ENCODE results near the gene NAA38.
"Not testable (repeated sequence)": the region's sequence is repeated elsewhere in the genome, so short reads cannot be mapped to it uniquely, and the experiment has no call there.

Gene NAA38

DNA sequence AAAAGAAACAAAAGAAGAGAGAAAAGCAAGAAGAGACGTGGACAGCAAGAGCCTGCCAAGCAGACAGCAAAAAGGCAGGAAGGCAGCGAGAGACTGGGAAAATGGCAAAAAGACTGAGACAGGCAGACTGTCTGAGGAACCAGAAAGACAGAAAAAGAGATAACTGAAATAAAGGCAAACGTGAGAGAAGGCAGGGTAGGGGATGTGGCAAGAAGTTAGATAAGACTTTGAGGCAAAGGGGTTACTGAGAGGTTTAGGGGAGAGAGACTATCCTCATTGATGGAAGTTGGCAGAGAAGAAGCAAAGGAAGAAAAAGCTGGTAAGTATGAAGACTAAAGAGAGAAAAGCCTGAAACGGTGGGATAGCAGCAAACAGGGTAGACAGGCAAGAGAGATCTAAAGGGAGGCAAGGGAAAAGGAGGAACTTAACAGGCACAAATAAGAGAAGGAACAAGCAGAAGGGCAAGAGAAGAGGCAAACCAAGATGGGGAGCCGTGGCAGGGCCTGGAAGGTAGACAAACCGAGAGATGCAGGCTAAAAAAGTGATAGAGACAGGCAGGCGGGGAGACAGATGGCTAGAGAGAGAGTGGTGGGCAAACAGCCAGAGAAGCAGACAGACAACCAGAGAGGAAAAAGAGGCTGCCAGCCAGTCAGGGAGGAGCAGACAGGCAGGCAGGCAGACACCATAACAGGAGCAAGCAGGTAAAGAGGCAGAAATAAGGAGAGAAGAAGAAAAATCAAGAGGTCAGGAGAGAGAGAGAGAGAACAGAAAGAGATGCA lies 24.1 kb upstream of the NAA38 start:
- peak; percentile 36 to 87 for DNase-seq

DNA sequence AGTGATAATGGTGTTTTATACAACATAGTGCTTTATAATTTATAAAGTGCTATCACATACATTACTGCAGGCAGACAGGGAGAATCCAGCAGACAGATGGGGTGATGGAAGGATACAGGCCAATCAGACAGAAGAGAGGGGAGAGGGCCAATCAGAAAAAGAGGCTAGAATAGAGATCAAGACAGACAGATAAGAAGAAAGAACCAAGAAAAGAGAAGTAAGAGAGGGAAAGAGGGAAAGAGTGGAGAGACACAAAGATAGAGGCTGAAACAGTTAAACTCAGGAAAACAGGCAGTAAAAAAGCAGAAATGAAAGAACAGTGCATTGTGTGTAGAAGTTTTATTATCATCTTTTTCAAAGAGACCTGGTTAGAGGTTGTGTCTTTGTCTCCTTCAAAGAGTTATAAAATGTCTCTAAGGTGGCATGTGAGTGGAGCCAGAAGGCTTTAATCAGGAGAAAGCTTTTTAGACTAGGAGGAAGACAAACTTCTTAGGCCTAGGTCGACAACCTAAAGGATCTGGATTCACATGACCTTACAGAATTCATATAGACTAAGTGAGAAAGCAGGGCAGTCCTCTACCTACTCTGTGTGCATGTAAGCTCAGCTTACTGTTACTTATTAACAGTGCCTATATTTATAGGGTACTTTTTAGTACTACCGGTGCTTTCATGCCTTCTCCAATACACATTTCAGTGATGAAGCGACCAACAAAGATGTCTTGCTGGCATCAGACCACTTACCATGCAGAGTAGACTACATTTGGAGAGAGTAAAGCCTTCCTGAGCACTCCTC lies 22.9 kb upstream of the NAA38 start:
- DNase-seq: no peak

DNA sequence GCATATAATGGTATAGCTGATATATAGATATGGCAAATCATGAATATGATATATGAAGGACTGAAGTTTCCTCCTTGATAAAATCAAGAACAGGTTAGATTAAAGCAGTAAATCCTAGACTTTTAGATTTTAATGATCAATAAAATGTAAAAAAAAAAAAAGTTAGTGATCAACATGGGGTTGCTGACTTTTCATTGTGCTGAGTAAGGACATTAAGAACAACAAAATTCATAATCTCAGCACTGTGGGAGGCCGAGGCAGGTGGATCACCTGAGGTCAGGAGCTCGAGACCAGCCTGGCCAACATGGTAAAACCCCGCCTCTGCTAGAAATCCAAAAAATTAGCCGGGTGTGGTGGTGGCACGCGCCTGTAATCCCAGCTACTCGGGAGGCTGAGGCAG lies 20.9 kb upstream of the NAA38 start:
- DNase-seq: no peak

DNA sequence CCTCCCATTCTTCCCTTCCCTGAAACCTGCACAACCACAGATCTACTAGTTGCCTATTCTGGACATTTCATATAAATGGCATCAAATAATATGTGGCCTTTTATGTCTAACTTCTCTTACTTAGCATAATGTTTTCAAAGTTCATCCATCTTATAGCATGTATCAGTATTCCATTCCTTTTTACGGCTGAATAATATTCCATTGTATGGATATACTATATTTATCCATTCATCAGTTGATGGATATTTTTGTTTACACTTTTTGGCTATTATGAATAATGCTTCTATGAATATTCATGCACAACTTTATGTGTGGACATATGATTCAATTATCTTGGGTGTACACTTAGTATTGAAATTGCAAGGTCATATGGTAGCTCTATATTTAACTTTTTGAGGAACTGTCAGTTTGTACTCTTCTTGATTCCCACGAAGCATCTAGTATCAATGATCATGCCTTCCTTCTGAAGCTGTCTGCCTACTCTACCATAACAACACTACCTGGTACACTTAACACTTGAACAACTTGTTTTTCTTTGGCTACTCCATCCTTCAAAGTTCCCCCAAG lies 18.5 kb upstream of the NAA38 start:
- no peak for DNase-seq

DNA sequence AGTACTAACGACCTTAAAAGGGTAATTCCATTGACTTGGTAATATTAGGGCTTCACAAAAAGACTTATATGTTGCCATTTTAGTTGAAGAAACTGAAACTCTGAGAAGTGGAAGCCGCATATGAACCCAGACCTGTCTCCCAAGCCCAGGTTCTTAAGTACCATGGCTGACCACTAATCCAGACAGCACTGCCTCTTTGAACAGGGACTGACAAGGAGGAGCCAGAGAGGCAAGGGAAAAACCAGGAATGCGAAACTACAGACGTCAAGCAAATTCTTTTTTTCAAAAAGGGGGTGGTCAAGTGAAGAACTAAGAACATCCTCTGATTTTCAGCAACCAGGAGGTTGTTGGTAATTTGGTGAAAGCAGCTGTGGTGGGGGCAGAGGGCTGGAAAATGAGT lies 15.7 kb upstream of the NAA38 start:
- DNase-seq: no peak

DNA sequence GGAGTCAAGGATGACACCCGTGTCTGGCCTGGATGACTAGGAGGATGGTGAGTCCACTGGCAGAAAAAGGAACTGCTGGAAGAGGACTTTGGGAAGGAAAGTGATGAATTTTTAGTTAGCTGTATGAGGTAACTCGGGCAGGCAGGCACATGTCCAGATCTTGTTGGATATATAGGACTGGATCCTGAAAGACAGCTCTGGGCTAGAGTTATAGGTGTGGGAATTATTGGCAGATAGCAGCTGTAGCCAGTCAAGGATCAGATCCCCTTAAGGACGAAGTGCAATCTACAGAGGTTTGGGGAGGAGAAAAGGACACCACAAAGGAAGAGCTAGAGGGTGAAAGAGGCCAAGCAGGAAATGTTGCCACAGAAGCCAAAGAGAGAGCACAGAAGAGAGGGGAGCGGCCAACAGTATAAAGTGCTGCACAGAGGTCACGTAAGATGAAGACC lies 10.5 kb upstream of the NAA38 start:
- no peak for DNase-seq

DNA sequence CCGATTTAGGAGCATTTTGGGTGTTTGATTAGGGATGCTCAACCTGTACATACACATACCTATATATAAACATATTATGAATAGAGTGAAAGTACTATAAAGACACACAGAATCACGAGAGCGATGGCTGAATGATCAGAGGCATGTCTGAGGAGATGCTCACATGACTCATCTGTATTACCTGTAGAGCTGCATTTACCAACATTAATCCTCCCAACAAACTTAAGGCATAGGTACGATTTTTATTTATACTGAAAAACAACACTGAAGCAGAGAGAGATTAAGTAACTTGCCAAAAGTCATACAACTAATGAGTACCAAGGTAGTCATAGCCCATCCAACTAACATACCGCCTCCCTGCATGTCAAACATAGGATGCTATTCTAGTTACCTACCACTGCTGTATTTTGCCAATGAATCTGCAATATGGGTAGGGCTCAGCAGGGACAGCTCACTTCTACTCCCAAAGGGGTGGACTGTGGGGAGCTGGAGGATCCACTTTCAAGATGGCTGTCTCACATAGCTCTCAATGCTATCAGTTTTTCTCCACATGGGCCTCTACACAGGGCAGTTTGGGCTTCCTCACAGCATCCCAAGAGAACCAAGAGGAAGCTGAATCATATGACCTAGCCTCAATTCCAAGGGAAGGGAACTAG lies 7.8 kb upstream of the NAA38 start:
- DNase-seq: no peak

DNA sequence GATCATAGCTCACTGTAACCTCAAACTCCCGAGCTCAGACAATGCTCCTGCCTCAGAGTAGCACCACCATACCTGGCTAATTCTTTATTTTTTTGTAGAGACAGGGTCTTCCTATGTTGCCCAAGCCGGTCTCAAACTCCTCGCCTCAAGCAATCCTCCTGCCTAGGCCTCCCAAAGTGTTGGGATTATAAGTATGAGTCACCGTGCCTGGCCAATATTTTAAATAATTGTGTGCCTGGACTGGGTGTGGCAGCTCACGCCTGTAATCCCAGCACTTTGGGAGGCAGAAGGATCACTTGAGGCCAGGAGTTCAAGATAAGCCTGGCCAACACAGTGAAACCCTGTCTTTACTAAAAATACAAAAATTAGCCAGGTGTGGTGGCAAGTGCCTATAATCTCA lies 7.0 kb upstream of the NAA38 start:
- not testable (repeated sequence) for DNase-seq

DNA sequence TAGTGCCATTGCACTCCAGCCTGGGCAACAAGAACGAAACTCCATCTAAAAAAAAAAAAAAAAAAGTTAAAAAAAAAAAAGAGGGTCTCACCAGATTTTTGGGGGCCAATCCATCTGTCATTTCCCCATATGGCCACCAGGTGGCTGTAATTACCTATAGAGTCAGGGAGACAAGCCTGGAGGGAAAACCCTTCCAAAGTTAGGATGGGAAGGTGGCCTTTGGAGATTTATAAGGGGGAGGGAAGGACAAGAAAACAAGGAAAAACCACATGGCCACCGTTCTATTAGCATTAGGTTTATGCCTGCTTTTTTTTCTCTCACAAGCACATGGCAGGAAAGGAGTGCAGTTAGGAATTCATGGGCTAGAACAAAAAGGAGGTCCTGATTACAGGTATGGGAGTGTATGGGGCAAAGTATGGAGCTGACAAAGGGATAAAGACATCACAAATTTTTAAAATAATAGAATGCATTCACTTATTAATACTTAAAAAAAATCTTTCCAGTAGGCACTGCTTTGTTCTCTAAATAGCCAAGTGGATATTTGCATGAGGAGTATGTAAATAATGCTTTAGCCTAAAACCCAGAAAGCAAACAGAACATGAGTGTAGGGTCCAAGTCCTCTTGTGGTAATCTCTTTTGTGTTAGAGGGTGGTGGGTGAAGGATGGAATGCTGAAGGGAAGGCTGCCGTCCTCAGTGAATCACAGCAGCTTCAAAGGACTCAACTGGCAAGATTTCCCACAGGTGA lies 5.5 kb upstream of the NAA38 start:
- DNase-seq: peak in 1 of 2 experiments; percentile 22

DNA sequence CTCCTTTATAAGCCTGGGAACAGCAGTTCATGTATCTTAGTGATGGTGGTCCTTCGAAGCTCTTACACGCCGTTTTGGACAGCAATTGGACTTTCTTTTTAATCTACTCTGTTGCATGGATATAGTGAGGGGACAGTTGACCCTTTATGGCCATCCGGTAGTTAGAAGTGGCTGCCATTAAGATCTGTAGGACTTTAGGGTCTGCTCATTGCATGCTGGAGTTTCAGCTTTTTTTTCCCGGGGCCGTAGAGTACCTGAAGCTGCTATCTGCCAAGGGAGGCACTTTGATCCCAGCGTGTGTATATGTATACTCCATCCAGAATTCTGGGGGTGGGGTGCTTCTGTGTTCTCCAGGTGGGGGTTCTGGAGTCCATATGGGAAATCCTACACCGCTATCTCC lies 1.7 kb upstream of the NAA38 start:
- DNase-seq: no peak

DNA sequence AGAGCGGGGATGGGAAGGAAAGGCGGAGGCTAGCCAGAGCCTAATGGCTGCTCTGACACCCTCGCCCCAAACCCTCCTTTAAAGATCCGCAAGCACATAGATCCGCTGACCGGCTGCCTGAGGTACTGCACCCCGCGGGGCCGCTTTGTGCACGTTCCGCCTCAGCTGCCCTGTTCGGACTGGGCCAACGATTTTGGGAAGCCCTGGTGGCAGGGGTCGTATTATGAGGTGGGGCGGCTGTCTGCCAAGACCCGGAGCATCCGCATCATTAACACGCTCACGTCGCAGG lies 1.1 kb upstream of the NAA38 start:
- DNase-seq: no peak

DNA sequence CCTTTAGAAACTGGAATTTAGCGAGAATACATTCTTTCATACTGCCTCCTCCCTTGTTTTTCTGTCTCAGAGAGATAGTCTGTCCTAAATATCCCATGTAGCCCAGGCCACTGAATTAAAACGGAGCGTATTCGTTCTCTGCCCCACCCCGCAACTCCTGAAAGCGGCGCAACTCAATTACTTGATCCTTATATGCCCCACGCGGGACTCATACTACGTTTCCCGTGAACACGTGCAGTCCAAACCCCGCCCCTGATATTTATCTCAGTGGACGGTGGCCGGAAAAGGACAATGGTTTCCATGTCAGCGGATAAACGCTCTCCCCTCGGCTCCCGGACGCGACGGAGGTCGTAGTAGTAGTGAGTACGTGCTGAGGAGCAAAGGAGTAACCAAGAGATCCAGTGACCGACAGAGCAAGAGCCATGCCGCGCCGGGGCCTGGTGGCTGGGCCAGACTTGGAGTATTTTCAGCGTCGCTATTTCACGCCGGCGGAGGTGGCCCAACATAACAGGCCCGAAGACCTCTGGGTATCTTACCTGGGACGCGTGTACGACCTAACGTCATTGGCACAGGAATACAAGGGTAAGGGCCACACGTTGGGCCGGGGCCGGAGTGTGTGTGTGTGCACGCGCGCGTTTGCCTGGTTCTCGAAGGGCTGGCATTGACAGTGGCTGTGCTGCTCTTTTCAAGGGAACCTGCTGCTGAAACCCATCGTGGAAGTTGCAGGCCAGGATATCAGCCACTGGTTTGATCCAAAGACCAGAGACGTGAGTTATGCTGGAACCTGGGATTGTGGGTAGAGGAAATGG lies 558 bp upstream of the NAA38 start, which contains the start of gene CYB5D1:
CYB5D1 (plus strand) TSS at position 291 of the 809 bp plus-strand sequence; CDS start at position 423, 132 bp downstream.
- DNase-seq: peak; percentile 46 to 85

DNA sequence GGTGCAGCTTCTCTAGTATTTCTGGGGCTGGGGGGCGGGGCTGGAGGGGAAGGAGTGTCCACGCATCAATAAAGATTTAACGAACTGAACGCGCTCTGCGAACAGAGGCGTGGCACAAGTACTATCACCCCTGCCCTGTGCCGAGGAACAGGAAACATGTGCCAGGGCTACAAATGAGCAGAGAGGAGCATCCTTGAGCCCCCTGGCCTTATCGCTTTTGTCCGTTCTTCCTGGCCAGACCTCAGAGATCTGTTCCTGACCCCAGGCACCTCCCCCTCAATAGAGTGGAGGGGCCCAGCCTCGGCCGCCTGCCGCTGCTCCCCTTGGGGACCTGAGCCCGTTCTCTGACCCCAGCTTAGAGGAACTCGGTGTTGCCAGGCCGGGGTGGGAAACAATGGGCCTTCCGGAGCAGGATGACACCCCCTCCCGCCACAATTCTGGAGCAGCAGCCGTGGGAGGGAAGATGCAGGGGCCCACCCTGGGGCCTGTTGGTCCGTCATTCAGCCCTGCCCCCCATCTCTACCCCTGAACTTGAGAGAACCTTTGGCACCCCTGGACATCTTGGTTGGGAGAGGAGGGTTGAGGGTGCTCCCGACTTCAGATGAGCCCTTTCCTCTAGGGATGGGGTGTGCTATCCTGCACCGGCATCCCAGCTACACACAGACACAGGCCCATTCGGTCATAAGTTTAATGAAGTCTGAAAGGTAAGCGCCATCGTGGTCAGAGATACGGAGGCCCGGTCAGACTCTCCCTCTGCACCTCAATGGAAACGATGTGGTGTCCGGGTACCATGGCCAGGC lies 1.1 kb downstream of the NAA38 start:
- DNase-seq: no peak

DNA sequence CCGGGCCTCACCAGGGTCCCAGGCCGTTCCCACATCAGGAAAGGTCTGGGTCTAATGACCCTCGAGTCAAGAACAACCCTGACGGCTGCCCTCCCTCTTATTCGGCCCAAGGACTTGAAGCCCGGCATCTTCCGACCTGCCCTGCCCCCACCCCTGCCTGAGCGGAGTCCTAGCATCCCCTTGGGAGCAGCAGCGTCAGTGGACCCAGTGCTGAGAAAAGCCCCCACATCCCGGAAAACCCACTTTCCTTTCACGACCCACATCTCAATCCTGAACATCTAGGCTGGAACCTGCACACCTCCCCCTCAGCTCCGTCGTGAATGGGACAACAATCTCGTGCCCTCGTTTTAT lies 1.7 kb downstream of the NAA38 start:
- DNase-seq: no peak

DNA sequence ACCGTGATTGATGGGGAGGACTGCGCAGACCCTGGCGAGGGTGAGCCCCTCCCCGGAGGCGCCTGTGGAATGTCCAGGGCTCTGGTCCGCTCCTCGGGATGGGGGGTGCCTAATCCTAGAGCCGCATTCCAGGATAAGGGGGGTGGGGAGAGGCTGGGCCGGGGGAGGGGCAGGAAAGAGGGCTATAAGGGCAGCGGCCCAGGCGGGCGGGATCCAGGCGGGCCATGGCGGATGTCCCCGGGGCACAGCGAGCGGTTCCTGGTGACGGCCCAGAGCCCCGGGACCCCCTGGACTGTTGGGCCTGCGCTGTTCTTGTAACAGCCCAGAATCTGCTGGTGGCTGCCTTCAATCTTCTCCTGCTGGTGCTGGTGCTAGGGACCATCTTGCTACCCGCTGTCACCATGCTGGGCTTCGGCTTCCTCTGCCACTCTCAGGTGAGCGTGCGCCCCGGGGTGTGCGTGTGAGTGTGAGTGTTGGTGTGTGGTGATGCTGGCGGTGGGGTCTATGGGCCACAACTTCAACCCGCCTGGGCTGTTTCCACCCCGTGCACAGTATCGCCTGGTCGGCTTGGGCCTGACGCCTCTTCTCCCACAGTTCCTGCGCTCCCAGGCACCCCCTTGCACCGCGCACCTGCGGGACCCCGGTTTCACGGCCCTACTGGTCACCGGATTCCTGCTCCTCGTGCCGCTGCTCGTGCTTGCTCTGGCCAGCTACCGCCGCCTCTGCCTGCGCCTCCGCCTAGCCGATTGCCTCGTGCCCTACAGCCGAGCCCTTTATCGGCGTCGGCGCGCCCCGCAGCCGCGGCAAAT lies 2.3 kb downstream of the NAA38 start, which contains the start of gene TMEM88:
TMEM88 (plus strand) TSS at position 216 of the 809 bp plus-strand sequence; CDS start at position 225, 9 bp downstream.
- DNase-seq: no peak

DNA sequence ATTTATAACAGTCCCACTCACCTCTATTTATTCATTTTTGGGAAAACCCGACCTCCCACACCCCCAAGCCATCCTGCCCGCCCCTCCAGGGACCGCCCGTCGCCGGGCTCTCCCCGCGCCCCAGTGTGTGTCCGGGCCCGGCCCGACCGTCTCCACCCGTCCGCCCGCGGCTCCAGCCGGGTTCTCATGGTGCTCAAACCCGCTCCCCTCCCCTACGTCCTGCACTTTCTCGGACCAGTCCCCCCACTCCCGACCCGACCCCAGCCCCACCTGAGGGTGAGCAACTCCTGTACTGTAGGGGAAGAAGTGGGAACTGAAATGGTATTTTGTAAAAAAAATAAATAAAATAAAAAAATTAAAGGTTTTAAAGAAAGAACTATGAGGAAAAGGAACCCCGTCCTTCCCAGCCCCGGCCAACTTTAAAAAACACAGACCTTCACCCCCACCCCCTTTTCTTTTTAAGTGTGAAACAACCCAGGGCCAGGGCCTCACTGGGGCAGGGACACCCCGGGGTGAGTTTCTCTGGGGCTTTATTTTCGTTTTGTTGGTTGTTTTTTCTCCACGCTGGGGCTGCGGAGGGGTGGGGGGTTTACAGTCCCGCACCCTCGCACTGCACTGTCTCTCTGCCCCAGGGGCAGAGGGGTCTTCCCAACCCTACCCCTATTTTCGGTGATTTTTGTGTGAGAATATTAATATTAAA lies 3.1 kb downstream of the NAA38 start:
- no peak for DNase-seq

DNA sequence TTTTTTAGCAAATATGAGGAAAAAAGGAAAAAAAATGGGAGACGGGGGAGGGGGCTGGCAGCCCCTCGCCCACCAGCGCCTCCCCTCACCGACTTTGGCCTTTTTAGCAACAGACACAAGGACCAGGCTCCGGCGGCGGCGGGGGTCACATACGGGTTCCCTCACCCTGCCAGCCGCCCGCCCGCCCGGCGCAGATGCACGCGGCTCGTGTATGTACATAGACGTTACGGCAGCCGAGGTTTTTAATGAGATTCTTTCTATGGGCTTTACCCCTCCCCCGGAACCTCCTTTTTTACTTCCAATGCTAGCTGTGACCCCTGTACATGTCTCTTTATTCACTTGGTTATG lies 3.7 kb downstream of the NAA38 start:
- no peak for DNase-seq

DNA sequence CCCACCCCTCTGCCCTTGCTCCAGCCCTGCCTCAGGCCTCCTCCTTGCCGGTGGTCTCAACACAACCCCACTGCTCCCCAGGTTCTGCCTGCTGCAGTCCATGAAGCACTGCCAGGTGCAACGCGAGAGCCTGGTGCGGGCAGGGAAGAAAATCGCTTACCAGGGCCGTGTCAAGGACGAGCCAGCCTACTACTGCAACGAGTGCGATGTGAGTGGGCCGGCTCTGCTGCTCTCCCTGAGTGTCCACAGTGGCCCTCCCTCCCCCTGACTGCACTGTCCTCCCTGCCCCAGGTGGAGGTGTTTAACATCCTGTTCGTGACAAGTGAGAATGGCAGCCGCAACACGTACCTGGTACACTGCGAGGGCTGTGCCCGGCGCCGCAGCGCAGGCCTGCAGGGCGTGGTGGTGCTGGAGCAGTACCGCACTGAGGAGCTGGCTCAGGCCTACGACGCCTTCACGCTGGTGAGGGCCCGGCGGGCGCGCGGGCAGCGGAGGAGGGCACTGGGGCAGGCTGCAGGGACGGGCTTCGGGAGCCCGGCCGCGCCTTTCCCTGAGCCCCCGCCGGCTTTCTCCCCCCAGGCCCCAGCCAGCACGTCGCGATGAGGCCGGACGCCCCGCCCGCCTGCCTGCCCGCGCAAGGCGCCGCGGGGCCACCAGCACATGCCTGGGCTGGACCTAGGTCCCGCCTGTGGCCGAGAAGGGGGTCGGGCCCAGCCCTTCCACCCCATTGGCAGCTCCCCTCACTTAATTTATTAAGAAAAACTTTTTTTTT lies 4.3 kb downstream of the NAA38 start:
- DNase-seq: no peak

DNA sequence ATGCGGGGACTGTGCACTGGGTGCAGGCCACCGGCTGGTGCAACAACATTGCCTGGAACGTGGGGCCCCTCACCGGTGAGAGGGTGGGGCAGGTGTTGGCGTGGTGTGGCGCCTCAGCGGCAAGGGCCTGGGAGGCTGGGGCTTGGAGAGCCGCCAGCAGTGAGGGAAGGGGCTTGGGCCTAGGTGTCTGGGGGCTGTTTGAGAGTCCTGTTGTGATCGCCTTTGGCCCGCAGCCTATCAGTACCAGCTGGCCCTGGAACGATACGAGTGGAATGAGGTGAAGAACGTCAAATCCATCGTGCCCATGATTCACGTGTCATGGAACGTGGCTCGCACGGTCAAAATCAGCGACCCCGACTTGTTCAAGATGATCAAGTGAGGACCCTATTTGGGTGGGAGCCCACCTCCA lies 5.1 kb downstream of the NAA38 start:
- DNase-seq: no peak

All from cerebellar nuclear complex (tissue), 1 donor.